GM23338 (cell line): ENCODE results near the gene LRIG1. TPM values are rescaled to one million over a fixed set of nuclear protein-coding genes. Genes with fewer than 3 reads are reported as not detected.

Experiments used
- ATAC-seq: fragments of 200-7000 bp; cut with Tn5 transposase; 3 replicates; pipeline ENCODE4 v1.9.1; 2020
- DNase-seq: peaks from one replicate; pipeline ENCODE4 v3.0.0-alpha.2; 2015; ENCODE audit warnings: low spot score
- H2AFZ ChIP-seq: fragments of 200-600 bp; sonication (generic); 2 replicates; pipeline ENCODE4 v1.8.0; 2016; ENCODE audit warnings: antibody characterized with exemption, mild to moderate bottlenecking, moderate library complexity
- H3F3A ChIP-seq: fragments of 200-600 bp; sonication (generic); replicated peaks from 2 replicates; pipeline ENCODE4 v1.8.0; 2017; ENCODE audit warnings: antibody characterized with exemption, mixed run types, low read depth
- H3K27ac ChIP-seq: fragments of 200-600 bp; sonication (generic); 2 replicates; pipeline ENCODE4 v1.6.1; 2016; ENCODE audit warnings: low read depth
- H3K27me3 ChIP-seq: fragments of 200-600 bp; sonication (generic); 2 replicates; pipeline ENCODE4 v1.8.0; 2016; ENCODE audit warnings: mild to moderate bottlenecking, mixed run types, moderate library complexity; ENCODE audit not compliant: insufficient read depth
- H3K36me3 ChIP-seq: fragments of 200-600 bp; sonication (generic); 2 replicates; pipeline ENCODE4 v1.8.0; 2016; ENCODE audit warnings: mild to moderate bottlenecking; ENCODE audit not compliant: insufficient read depth
- H3K4me1 ChIP-seq: fragments of 200-600 bp; sonication (generic); 2 replicates; pipeline ENCODE4 v1.8.0; 2016; ENCODE audit warnings: mild to moderate bottlenecking, moderate library complexity; ENCODE audit not compliant: insufficient read depth
- H3K4me2 ChIP-seq: fragments of 200-600 bp; sonication (generic); 2 replicates; pipeline ENCODE4 v1.7.1; 2017; ENCODE audit warnings: mixed run types
- H3K4me3 ChIP-seq: fragments of 200-600 bp; sonication (generic); 2 replicates; pipeline ENCODE4 v1.6.1; 2016; ENCODE audit warnings: mixed run types
- H3K79me2 ChIP-seq: fragments of 200-600 bp; sonication (generic); replicated peaks from 2 replicates; pipeline ENCODE4 v1.8.0; 2017; ENCODE audit warnings: mild to moderate bottlenecking; ENCODE audit not compliant: insufficient read depth
- H3K9me2 ChIP-seq: fragments of 200-600 bp; sonication (generic); 2 replicates; pipeline ENCODE4 v1.8.0; 2017; ENCODE audit not compliant: insufficient read depth
- H4K20me1 ChIP-seq: fragments of 200-600 bp; sonication (generic); replicated peaks from 2 replicates; pipeline ENCODE4 v1.8.0; 2017; ENCODE audit warnings: mild to moderate bottlenecking; ENCODE audit not compliant: insufficient read depth
- H3K27ac Mint-ChIP-seq: 2 replicates; pipeline ENCODE4 v1.8.0; 2020; ENCODE audit warnings: inconsistent platforms, mild to moderate bottlenecking, moderate library complexity, mixed read lengths
- H3K27me3 Mint-ChIP-seq: 3 replicates; pipeline ENCODE4 v1.8.0; 2022; ENCODE audit warnings: low read depth, mild to moderate bottlenecking, moderate library complexity, mixed read lengths, inconsistent platforms; ENCODE audit not compliant: insufficient read depth, poor library complexity
- H3K36me3 Mint-ChIP-seq: 3 replicates; pipeline ENCODE4 v1.8.0; 2021; ENCODE audit warnings: low read depth, mild to moderate bottlenecking, inconsistent platforms, moderate library complexity, mixed read lengths
- H3K4me1 Mint-ChIP-seq: 3 replicates; pipeline ENCODE4 v1.8.0; 2020; ENCODE audit warnings: mild to moderate bottlenecking, inconsistent platforms, mixed read lengths
- H3K4me3 Mint-ChIP-seq: 3 replicates; pipeline ENCODE4 v1.8.0; 2021; ENCODE audit warnings: moderate library complexity, mild to moderate bottlenecking, inconsistent platforms, mixed read lengths
- H3K9me3 Mint-ChIP-seq: 3 replicates; pipeline ENCODE4 v1.8.0; 2020; ENCODE audit warnings: moderate library complexity, mild to moderate bottlenecking, inconsistent platforms, mixed read lengths
- CTCF ChIP-seq, 2 experiments: fragments of 200-600 bp in 1 of 2; sonication (generic) in 1 of 2; conservative IDR thresholded peaks; 2 replicates each; pipeline versions ENCODE4 v1.5.1 to v1.6.1; 2016 to 2017; ENCODE audit warnings: antibody characterized with exemption in 2 of 2, low read depth in 2 of 2, mild to moderate bottlenecking in 2 of 2, moderate library complexity in 1 of 2
- ETS1 ChIP-seq: IDR thresholded peaks from 2 replicates; pipeline ENCODE4 v1.6.1; 2016; ENCODE audit warnings: antibody characterized with exemption
- NANOG ChIP-seq: IDR thresholded peaks from 2 replicates; pipeline ENCODE4 v1.6.1; 2016; ENCODE audit warnings: antibody characterized with exemption, borderline replicate concordance
- POLR2AphosphoS5 ChIP-seq: IDR thresholded peaks from 2 replicates; pipeline ENCODE4 v1.6.1; 2016; ENCODE audit warnings: antibody characterized with exemption, low read depth
- STAT1 ChIP-seq: IDR thresholded peaks from one replicate; pipeline ENCODE4 v1.6.1; 2016; ENCODE audit warnings: antibody characterized with exemption; ENCODE audit not compliant: unreplicated experiment
- ZNF114 ChIP-seq: fragments of 250-450 bp; sonication (Bioruptor Pico); IDR thresholded peaks from 2 replicates; pipeline ENCODE4 v1.5.0; 2020; ENCODE audit warnings: mild to moderate bottlenecking, moderate library complexity
- ZNF331 ChIP-seq: fragments of 250-450 bp; sonication (Bioruptor Pico); IDR thresholded peaks from 2 replicates; pipeline ENCODE4 v1.5.0; 2020; ENCODE audit warnings: low read depth, mild to moderate bottlenecking, moderate library complexity
- ZNF462 ChIP-seq: fragments of 250-450 bp; sonication (Bioruptor Pico); IDR thresholded peaks from 2 replicates; pipeline ENCODE4 v1.5.0; 2020; ENCODE audit warnings: mild to moderate bottlenecking, moderate library complexity
- polyA plus RNA-seq: library from polyadenylated mRNA; unstranded; fragments of >200 nt; fragmentation: Nextera tagmentation; extraction: Ambion mirVana; gene quantifications from 2 replicates; pipeline ENCODE4 v1.2.1, GENCODE V29; 2016
- total RNA-seq: library from RNA; depleted of rRNA; stranded (reverse); fragments of >200 nt; shearing (Covaris generic); gene quantifications from 2 replicates; pipeline ENCODE4 v1.2.3, GENCODE V29; 2014

The LRIG1 gene
- total and polyA plus RNA-seq, 2 experiments from 2014 or later = 40.0 to 134 TPM

DNA sequence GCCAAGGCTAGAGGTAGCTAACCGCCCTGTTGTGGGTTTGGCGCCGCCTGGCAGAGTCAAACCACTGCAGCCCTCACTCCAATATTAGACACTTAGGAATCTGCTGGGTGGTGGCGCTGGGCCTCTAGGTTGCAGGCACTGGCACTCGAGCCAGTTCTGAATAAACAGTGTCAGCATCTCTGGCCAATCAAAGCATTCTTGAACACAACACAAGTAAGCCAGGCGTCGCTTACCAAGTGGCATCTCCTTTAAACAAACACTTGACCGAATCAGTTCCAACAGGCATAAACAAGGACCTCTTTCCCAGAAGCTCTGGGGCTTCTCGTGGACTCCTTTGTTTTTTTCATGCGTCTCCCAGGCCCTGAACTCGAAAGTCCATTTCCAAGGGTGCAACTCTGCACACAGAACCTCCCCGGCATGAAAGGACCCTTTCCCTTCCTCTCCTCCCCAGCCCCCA, 82.3 kb downstream of the LRIG1 start:
- Histone ChIP-seq H3K36me3 (peaks cover 49% of the 10 kb centered on the region), H3K4me2 (peak overlapping the region; percentile 9; the same call in 1 of the 2 replicates), H3K27ac (no peak overlapping the region), H3K9me2 (no peaks in the 10 kb centered on the region), H4K20me1 (peaks cover 21% of the 10 kb centered on the region), H3F3A (no peaks in the 10 kb centered on the region), H3K4me1 (peaks cover 10% of the 10 kb centered on the region), H2AFZ (no peak overlapping the region), H3K79me2 (peaks cover 87% of the 10 kb centered on the region), H3K4me3 (no peak overlapping the region), H3K27me3 (no peaks in the 10 kb centered on the region)
- H3K36me3 Mint-ChIP-seq = peaks cover 97% of the 10 kb centered on the region
- peaks cover 48% of the 10 kb centered on the region for H3K4me1 Mint-ChIP-seq
- DNase-seq (no peak), ATAC-seq (no peak)
- no peak overlapping the region; the same call in 2 of the 3 replicates for H3K4me3 Mint-ChIP-seq
- TF ChIP-seq POLR2AphosphoS5 (no peak), ZNF331 (no peak)
- H3K27me3 Mint-ChIP-seq = peaks cover 12% of the 10 kb centered on the region
- peak overlapping the region; percentile 24; the same call in 1 of the 2 replicates for H3K27ac Mint-ChIP-seq
- H3K9me3 Mint-ChIP-seq = peaks cover 38% of the 10 kb centered on the region

- Histone ChIP-seq H3K27ac (0 out of 2 replicates have a peak overlapping the region, but pooled peaks have one; percentile 59), H3K9me2 (no peaks in the 10 kb centered on the region), H3K4me2 (no peak overlapping the region), H3K36me3 (peaks cover 41% of the 10 kb centered on the region), H2AFZ (no peak overlapping the region), H3K4me3 (no peak overlapping the region), H3K27me3 (no peaks in the 10 kb centered on the region), H3K4me1 (peaks cover 10% of the 10 kb centered on the region), H4K20me1 (peaks cover 24% of the 10 kb centered on the region), H3F3A (no peaks in the 10 kb centered on the region), H3K79me2 (peaks cover 70% of the 10 kb centered on the region)
- Mint-ChIP-seq H3K9me3 (peaks cover 22% of the 10 kb centered on the region), H3K4me3 (no peak overlapping the region), H3K27ac (no peak overlapping the region), H3K27me3 (peaks cover 12% of the 10 kb centered on the region), H3K4me1 (peaks cover 61% of the 10 kb centered on the region), H3K36me3 (peaks cover 96% of the 10 kb centered on the region)
- DNase-seq (no peak), ATAC-seq (no peak)
- TF ChIP-seq ZNF462 (CRISPR knock-in tag) (no peak), STAT1 (no peak), CTCF (conservative IDR thresholded peaks at IDR 0.05; ENCODE audit: low read depth in 2 of 2) (no peak), ETS1 (no peak), NANOG (no peak), POLR2AphosphoS5 (no peak), ZNF114 (no peak)
Observed at GRCh38 chr3:66416556-66417304, 84.1 kb downstream of the LRIG1 start.
